ENCODE data around the gene PCBP2.

The PCBP2 gene

DNA sequence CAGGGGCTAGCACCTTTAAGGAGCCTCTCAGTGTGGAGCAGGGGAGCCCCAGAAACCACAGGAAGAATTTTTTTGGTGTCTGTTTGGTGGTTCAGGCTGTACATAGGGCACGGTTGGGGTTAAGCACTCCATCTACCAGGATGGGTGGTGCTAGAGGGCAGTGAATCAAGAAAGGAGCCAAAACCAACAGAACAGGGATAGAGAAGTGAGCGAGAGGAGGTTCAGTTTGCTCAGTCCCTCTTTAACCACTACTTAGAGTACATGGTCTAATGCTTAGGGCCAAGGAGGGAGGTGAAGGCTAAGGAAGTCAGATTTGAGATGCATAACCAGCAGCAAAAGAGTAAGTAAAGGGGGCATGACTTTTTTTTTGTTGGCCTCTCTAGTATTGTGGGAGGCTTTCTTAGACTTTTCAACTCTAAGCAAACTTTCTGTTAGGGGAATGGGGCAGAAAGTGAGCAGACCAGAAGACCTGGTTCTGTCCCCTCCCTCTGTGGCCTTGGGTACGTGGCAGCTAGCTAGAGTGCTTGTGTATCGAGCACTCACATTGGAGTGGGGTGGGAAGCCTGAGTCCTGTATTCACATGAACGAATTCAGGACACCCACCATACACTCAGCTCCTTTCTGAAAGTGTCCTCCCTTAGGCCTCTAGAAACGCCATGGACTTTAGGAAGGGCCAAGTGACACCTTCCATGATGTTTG is 62.0 kb downstream of the PCBP2 start:
- DNase-seq, result no peak

DNA sequence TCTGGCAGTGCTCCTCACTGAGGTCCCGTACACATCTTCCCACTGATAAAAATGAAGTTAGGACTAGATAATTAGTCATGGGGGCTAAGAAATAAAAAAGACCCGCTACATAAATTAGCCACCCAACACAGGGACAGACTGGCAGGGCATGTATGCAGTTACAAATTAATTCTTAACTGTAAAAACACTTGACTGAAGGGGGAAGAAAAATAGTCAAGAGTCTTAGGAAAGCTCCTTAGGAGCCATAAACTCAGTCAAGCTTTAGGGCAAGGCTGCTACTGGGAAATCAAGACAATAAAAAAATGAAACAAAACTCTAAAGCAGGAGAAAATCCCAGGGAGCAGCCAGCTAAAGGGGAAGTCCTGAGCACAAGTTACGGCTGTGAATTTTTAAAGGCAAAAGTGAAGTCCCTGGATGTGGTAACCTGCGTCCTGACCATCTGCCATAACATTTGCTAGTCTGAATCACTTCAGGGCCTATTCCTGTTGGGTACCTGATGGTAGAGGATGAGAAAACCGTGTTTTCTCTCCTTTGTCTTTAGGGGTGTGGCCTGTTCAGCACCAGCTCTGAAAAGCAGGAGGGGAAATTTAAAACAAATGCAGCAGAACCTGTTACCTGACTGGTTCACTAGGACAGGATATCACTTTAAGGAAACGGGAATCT is 62.9 kb downstream of the PCBP2 start:
- no peak for DNase-seq

DNA sequence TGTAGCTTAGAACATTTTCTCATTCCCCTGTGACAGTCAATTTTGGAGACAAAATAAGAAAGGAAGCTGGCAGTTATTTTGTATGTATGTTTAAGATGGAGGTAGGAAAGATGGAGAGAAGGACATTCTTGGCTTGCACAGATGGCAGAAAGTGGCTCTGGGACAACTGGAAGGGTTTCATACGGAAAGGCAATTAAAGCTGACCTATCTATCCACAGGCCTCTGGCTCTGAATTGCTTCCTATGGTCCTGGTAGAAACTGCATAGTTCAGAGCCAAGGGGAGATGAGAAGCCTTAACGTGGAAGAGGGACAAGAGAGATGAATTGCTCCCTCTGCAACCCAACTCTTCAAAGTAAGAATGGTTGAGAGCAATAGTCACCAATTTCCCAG is 63.4 kb downstream of the PCBP2 start:
- DNase-seq, result no peak

DNA sequence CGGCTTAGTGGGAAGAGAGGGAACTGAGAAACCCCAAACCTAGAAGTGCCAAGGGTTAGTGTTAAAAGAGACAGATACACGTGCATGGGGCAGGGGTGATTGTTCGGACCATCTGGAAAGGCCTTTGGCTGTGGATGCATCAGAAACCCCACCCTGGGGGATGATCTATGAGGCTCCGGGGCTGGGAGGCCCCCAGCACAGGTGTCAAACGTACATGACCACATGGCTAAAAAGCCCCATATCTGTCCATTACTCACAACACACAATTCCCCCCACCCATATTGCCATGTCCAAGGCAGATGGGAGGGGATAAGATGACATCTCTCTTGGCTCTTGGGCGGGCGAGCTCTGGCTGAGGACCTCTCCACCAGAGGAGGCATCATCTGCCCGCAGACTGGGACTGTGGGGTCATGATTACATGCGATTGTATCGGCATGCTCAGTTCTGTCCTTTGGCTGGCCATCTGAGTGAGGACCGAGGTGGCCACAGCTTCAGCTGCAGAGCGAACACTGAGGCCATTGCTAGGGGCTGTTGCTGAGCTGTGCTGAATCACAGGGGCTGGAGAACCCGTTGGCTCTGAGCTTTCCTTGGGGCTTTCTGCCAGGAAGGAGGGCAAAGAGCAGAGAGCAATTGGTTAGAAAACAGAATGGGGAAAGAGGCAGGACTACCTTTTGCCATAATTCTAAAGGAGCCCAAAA is 65.0 kb downstream of the PCBP2 start:
- no peak for DNase-seq

DNA sequence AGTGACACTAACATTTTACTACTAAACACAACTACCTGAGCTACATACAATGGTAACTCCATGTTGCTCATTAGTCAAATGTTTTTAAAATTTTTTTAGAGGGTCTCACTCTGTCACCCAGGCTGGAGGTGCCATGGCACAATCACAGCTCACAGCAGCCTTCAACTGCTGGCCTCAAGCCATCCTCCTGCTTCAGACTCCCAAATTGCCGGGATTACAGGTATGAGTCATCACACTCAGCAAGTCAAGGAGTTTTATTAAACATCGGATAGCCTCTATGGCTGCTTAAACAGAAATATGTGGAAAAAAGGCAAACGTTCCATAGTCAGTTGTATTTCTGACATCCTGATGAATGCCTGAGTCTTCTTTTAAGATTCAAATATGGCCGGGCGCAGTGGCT is 66.5 kb downstream of the PCBP2 start:
- DNase-seq, result no peak

DNA sequence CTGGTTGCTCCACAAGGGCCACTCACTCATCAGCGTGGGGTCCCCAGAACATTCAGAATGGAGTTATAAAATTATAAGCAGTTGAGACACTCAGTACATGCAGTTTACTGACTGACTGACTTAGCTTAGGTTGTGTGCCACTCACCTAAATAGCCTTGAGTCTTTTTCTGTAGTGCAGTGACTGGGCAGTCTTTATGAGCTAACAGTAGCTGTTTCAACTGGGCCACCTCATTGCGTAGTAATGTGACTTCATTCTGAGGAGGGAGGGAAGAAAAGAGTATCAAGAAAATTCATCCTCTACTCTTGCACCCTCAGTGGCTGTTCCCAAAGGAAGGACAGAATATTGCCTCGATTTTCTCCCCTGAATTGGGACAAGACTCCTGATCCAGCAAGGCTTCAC is 71.2 kb downstream of the PCBP2 start:
- DNase-seq, result no peak

DNA sequence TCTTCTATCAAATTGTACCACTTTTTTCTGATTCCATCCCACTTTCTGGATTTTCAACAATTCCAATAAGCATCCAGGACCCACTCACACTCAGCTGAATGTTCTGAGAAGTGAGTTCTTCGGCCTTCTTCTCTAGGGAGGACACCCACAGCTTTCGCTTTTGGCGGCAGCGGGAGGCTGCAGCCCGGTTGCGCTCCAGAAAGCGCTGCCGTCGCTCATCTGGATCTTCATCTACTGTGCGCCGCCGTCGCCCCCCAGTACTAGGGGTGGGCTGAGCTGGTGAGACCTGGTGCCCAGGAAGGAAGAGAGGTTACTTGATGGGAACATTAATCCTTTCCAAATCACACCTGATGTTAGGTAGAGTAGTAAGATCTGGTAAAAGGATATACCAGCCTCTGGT is 72.6 kb downstream of the PCBP2 start:
- DNase-seq, result no peak

DNA sequence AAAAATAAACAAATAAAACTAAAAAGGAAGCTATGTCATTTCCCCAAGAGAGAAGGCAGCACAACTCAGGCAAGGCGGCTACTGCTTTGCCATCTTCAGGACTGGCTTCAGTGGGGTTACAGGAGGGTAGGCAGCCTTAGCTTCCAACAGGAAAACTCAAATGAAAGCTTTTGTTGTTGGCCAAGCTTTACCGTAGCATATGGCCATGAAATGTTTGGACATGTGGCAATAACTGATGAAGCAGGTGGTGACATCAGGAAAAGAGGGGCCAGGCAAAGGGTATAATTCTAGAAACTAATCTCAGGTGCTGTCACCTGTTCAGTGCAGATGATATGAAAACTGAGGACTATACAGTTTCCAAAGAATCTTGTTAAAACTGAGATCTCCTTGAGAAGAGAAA is 78.2 kb downstream of the PCBP2 start:
- DNase-seq, result no peak
